OCI-M2 (cell line): ENCODE results near the gene SORL1-AS1.

Experiments used
- DNase-seq: peaks from one replicate; lab custom pipeline; 2025; ENCODE audit not compliant: unreplicated experiment; lab: John Stamatoyannopoulos, UW

The SORL1-AS1 gene

GRCh38 chr11:121406291-121406690 is 46.5 kb downstream of the SORL1-AS1 start:
- DNase-seq: no peak

- no peak for DNase-seq
Observed at GRCh38 chr11:121405646-121406045, 47.1 kb downstream of the SORL1-AS1 start.

- no peak for DNase-seq
Observed at GRCh38 chr11:121394785-121395184, 58.0 kb downstream of the SORL1-AS1 start.

GRCh38 chr11:121393855-121394254 is 58.9 kb downstream of the SORL1-AS1 start:
- DNase-seq: no peak

GRCh38 chr11:121391914-121392313 is 60.9 kb downstream of the SORL1-AS1 start:
- no peak for DNase-seq

- DNase-seq: no peak
Observed at GRCh38 chr11:121389651-121390050, 63.1 kb downstream of the SORL1-AS1 start.
